ENCODE results near the gene BFSP1. TPM values are rescaled to one million over a fixed set of nuclear protein-coding genes. Genes with fewer than 3 reads are reported as not detected.

Gene BFSP1
- total and polyA plus RNA-seq, 2 donors (not counting 3 experiments of a cell fraction or from before 2014, with no cell fraction given), result 3.1 to 5.2 TPM

DNA sequence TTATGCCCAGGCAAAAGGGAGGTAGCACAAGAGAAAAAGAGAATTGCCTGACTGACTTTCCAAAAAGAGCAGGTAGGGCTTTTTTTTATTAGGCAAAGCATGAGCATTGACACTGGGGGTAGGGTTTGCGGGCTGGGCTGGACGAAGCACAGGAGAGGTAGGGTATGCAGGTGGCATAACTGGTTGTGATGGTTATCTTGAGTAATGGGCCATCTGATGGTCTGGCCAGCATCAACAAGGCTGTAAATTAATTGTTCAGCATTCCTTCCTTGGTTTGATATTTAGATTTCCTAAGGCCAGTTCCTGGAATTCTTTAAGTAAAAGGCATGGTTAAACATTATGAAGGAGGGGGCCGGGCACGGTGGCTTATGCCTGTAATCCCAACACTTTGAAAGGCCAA is 13.9 kb upstream of the BFSP1 start:
- no peaks in the 10 kb centered on the region for H3K27me3 ChIP-seq (ENCODE audit: control insufficient read depth in 2 of 2, insufficient read depth in 2 of 2, low read length in 2 of 2)
- dilution Hi-C loops (cut with MboI; ENCODE audit: extremely low pct_ligation_motif_present, low sequenced_read_pairs), result no loop called here
- no peak overlapping the region for H3K9ac ChIP-seq (replicated peaks; ENCODE audit: extremely low read depth, insufficient read depth, low read length)
- DNase-seq (ENCODE audit: low read depth, low spot score), result peak; percentile 33
- ChIA-PET POLR2A (no interaction called here), CTCF (interaction anchor here (1.1 to 5.3 kb wide), 3 partner anchors 8 to 420 kb away, joined by 3 to 30 read pairs (median 9); no protein-coding TSS in a partner anchor)
- intact Hi-C loops (cut with micrococcal nuclease), result no loop called here
- no peaks in the 10 kb centered on the region for H4K20me1 ChIP-seq (replicated peaks; ENCODE audit: control insufficient read depth, extremely low read depth, insufficient read depth, low read length)
- H3K4me1 ChIP-seq (ENCODE audit: control insufficient read depth, extremely low read depth, insufficient read depth, low read length), result no peaks in the 10 kb centered on the region
- H3K79me2 ChIP-seq (ENCODE audit: control insufficient read depth, insufficient read depth, low read length), result no peaks in the 10 kb centered on the region
- H2AFZ ChIP-seq (ENCODE audit: low read depth, low read length), result no peak overlapping the region
- no peak overlapping the region for H3K4me3 ChIP-seq (replicated peaks in 1 of 3; ENCODE audit: insufficient read depth in 1 of 3, low read depth in 1 of 3, low read length in 3 of 3)
- H3K9me1 ChIP-seq (replicated peaks; ENCODE audit: control insufficient read depth, extremely low read depth, insufficient read depth, low read length), result no peaks in the 10 kb centered on the region
- H3K9me3 ChIP-seq (replicated peaks; ENCODE audit: control insufficient read depth, insufficient read depth, low read length), result no peaks in the 10 kb centered on the region
- no peak for FAIRE-seq
- no peak overlapping the region for H3K4me2 ChIP-seq (ENCODE audit: insufficient read depth, low read length)
- no peaks in the 10 kb centered on the region for H3K36me3 ChIP-seq (ENCODE audit: control insufficient read depth in 2 of 2, extremely low read depth in 1 of 2, insufficient read depth in 2 of 2, low read length in 2 of 2)
- H3K27ac ChIP-seq (ENCODE audit: insufficient read depth, low read depth, low read length), result no peak overlapping the region
- no peak for TF ChIP-seq POLR2AphosphoS5 (IDR thresholded peaks at IDR 0.05; ENCODE audit: insufficient read depth, low read depth, low read length)
- TF ChIP-seq JUN (IDR thresholded peaks at IDR 0.05; ENCODE audit: borderline replicate concordance, insufficient read depth, insufficient read length, low read depth), result no peak
- no peak for TF ChIP-seq MYC (IDR thresholded peaks at IDR 0.05; ENCODE audit: low read depth, low read length)
- no peak for TF ChIP-seq POLR2A (IDR thresholded peaks at IDR 0.05; ENCODE audit: low read depth, low read length)
- TF ChIP-seq CTCF (IDR thresholded peaks at IDR 0.05; ENCODE audit: extremely low read depth in 1 of 2, insufficient read depth in 1 of 2, low read depth in 1 of 2, low read length in 2 of 2), result no peak
- no peak for TF ChIP-seq FOS (IDR thresholded peaks at IDR 0.05; ENCODE audit: borderline replicate concordance, insufficient read depth, low read length)
- BruUV-seq (replicated peaks), result no TSS peak

All from endothelial cell of umbilical vein (primary cell).